ENCODE results near the gene SERGEF. TPM values are rescaled to one million over a fixed set of nuclear protein-coding genes. Genes with fewer than 3 reads are reported as not detected.

SERGEF gene
- total and polyA plus RNA-seq, 4 donors = 20.2 to 85.0 (median 26.9) TPM

- 90 to 96% methylated on average over 1 of the region's 1 CpG for WGBS, 2 donors
- Histone ChIP-seq H3K36me3 (ENCODE audit: control insufficient read depth in 4 of 4, insufficient read depth in 4 of 4, low read length in 4 of 4) (peaks cover 0 to 5% (median 0%) of the 10 kb centered on the region in 4 donors), H3K4me1 (ENCODE audit: control insufficient read depth in 5 of 5, insufficient read depth in 5 of 5, low read length in 5 of 5) (peaks cover 0 to 2% (median 0%) of the 10 kb centered on the region in 5 donors), H3K9ac (ENCODE audit: insufficient read depth in 1 of 2, low read length in 2 of 2) (no peak overlapping the region), H3K4me3 (no peak overlapping the region), H3K27ac (ENCODE audit: low read depth in 1 of 2, low read length in 1 of 2) (no peak overlapping the region), H3K27me3 (ENCODE audit: control insufficient read depth in 3 of 3, insufficient read depth in 3 of 3, low read length in 2 of 3) (no peaks in the 10 kb centered on the region), H3K9me3 (ENCODE audit: control insufficient read depth in 4 of 4, insufficient read depth in 3 of 4, low read length in 3 of 4) (no peaks in the 10 kb centered on the region)
- no peak for TF ChIP-seq CTCF (IDR thresholded peaks at IDR 0.05; ENCODE audit: control extremely low read depth, extremely low read depth)
- no peak for DNase-seq
- no peak for ATAC-seq (ENCODE audit: insufficient read depth, low FRiP score)
These were observed 161.2 kb downstream of the SERGEF start for GRCh38 chr11:17851697-17852096.

- H3K9ac ChIP-seq (ENCODE audit: insufficient read depth in 1 of 2, low read length in 2 of 2) = no peak overlapping the region
- H3K4me1 ChIP-seq (ENCODE audit: control insufficient read depth in 5 of 5, insufficient read depth in 5 of 5, low read length in 5 of 5) = peaks cover 0 to 2% (median 0%) of the 10 kb centered on the region in 5 donors
- H3K9me3 ChIP-seq (ENCODE audit: control insufficient read depth in 4 of 4, insufficient read depth in 3 of 4, low read length in 3 of 4) = no peaks in the 10 kb centered on the region
- H3K27ac ChIP-seq (ENCODE audit: low read depth in 1 of 2, low read length in 1 of 2) = no peak overlapping the region
- no peak for TF ChIP-seq CTCF (IDR thresholded peaks at IDR 0.05; ENCODE audit: control extremely low read depth, extremely low read depth)
- peaks cover 0 to 5% (median 0%) of the 10 kb centered on the region in 4 donors for H3K36me3 ChIP-seq (ENCODE audit: control insufficient read depth in 4 of 4, insufficient read depth in 4 of 4, low read length in 4 of 4)
- DNase-seq (no peak), ATAC-seq (ENCODE audit: insufficient read depth, low FRiP score) (no peak)
- WGBS, 2 donors = 98% methylated on average over 2 of the region's 2 CpGs
- H3K4me3 ChIP-seq = no peak overlapping the region
- H3K27me3 ChIP-seq (ENCODE audit: control insufficient read depth in 3 of 3, insufficient read depth in 3 of 3, low read length in 2 of 3) = no peaks in the 10 kb centered on the region
These were observed 162.5 kb downstream of the SERGEF start for GRCh38 chr11:17850336-17850735.

- H3K36me3 ChIP-seq (ENCODE audit: control insufficient read depth in 4 of 4, insufficient read depth in 4 of 4, low read length in 4 of 4) = peaks cover 0 to 5% (median 0%) of the 10 kb centered on the region in 4 donors
- 97 to 98% methylated on average over 2 of the region's 2 CpGs for WGBS, 2 donors
- no peak overlapping the region for H3K9ac ChIP-seq (ENCODE audit: insufficient read depth in 1 of 2, low read length in 2 of 2)
These were observed 164.1 kb downstream of the SERGEF start for GRCh38 chr11:17848715-17849114.

More at GRCh38 chr11:17848715-17849114, 164.1 kb downstream of the SERGEF start:
- H3K4me3 ChIP-seq = no peak overlapping the region
- ATAC-seq (ENCODE audit: insufficient read depth, low FRiP score) = no peak
- H3K4me1 ChIP-seq (ENCODE audit: control insufficient read depth in 5 of 5, insufficient read depth in 5 of 5, low read length in 5 of 5) = peaks cover 0 to 2% (median 0%) of the 10 kb centered on the region in 5 donors
- no peak for DNase-seq
- H3K27me3 ChIP-seq (ENCODE audit: control insufficient read depth in 3 of 3, insufficient read depth in 3 of 3, low read length in 2 of 3) = no peaks in the 10 kb centered on the region
- TF ChIP-seq CTCF (IDR thresholded peaks at IDR 0.05; ENCODE audit: control extremely low read depth, extremely low read depth) = no peak
- H3K9me3 ChIP-seq (ENCODE audit: control insufficient read depth in 4 of 4, insufficient read depth in 3 of 4, low read length in 3 of 4) = no peaks in the 10 kb centered on the region
- no peak overlapping the region for H3K27ac ChIP-seq (ENCODE audit: low read depth in 1 of 2, low read length in 1 of 2)

Data from lung (tissue), 12 donors.